HG02759 (cell line): ENCODE data around the gene HTT.

Experiments used
- ATAC-seq: cut with Tn5 transposase; IDR thresholded peaks from one replicate; pipeline ENCODE4 v1.9.1; 2021; ENCODE audit warnings: mild to moderate bottlenecking, moderate library complexity; ENCODE audit not compliant: unreplicated experiment

Gene HTT

DNA sequence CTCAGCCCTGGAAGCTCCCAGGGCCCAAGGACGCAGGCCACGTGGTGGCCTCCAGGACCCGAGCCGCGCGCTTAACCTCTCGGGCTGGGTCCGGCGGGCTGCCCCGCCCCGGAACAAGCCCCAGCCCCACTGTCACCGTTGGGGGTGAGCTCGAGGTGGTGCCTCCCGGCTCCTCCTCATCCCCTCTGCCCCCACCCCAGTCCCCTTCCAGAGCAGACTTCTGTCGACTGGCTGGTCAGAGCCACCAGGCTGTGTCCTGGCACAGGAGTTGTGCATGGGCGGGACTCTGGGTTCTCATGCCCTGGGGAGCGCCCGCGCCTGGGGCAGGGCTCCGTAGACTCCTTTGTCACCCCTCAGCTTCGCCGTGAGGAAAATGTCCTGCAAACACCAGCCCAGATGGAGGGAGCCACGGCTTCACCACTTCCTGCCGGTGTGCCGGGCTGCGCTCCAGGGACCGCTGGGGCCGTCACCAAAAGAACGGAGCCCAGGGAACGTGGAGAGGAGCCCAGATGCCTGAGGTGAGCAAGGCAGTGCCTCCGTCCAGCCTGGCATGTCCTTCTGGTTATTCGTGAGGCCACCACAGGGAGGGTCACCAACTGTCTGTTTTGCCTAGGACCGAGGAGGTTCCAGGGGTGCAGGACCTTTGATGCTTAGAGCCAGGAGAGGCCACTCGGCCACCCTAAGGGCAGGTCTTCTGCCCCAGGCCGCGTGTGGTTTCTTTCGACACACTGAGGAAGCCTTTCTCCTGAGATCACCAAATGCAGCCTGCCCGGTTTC lies 211.3 kb downstream of the HTT start:
- ATAC-seq = peak; percentile 92

DNA sequence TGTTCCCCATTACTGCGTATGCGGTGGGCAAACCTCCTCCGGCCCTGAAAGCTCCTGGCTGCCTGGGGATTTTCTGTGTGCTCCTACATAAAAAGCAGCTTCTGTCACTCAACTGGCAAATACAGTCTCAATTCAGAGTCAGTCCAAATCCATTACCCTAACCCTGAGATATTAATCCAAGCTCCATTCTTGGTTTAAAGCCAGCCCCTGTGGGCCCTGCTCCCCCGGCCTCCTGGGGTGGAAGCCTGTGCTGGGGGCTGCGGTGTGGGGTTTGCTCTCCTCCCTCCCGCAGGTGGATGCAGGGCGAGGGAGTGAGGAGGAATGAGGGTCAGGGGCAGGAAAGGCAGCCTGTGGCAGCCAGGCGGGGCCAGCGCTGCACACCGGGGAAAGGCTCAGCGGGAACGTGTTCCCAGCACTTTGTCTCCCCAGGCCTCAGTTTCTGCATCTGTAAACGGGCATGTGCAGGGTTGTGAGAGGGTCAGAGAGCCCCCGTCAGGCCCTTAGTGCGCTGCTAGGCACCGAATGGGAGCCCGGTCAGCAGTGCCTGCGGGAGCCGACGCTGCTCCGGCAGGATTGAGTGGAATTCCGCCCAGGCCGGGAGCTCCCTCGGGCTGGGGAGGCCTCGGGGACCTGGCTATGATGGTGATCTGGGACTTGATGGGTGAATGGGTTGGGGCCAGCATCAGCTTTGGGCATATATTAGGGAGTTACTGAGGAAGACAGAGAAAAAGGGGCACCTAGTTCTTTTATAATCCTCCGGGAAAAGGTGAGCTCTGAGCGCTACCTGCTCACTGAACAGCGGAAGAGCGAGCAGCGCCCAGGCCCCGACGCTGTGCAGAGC lies 212.1 kb downstream of the HTT start:
- ATAC-seq = no peak

DNA sequence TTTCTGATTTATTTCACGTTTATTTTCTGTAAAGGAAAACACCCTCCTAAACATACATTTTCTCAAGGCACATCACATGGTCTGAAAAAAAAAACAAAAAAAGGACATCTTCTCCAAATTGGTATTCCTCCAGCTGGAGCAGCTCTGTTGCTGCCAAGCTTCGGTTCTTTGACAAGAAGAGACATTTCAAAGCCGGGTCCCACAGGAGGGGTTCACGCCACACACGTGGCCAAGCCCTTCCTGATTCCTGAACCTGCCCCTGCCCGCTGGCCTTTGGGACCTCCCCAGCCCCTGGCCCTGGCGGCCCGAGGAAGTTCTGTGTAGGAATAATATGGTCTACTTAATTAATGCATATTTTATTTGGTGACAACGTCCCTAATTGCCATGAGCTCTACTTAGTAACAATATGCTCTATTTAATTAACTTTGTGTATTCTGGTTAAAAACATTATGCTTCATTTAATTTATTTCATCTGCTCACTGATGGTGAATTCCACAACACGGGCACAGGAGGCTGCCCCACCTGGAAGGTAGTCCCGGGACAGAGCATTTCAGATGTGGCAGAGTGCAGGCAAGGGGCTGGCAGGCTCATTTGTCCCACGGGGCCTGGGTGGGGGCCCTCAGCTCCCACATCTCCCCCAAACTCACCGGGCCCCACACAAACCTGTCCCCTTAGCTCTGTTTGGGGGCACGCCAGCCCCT lies 212.9 kb downstream of the HTT start:
- ATAC-seq = no peak

DNA sequence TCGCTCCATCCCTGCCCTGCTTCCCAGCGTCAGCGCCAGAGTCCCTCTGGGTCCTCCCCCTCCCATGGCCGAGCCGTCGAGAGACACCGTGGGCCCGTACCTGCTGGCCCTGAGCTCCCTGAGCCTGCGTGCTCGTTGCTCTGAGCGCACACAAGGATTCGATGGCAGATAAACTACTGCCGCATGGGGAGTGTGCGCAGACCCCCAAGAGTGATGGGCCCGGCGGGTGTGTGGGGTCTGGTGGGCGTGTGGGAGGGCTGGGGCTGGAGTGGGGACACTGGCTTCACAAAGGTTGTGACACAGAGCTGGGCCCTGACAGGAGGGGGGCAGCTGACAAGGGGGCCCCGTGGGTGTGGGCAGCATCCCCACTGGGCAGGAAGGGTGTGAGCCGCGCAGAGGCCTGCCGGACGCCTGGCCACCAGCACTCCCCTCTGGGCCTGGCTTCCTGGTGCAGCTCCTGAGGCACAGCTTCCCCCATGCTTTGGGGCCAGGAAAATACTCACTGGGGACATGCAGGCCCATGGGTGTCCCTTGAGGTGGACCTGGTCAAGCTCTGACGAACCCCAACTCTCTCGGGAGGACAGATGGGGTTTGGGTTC lies 213.6 kb downstream of the HTT start:
- no peak for ATAC-seq

DNA sequence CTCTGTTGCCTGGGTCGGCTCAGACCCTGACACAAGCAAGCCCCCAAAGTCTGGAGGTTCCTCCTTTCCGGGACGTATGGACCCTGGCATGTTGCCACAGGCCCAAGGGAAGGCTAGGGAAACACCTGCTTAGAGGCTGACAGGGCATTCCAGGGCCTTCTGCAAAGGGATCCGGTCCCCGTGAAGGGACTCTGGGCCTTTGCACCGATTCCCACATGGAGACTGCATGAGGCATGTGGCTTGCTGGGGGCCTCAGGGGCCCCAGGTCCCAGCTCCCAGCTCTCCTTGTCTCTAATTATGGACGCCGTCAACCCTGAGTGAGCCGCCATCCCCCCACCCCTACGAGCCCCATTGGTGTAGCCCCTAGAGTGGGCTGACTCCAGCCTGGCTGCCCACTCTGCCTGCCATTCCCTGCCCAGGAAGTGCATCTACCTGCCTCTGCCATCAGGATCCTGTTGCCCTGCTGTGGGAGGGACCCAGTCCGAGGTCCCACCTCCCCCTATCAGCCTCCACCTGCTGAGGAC lies 214.2 kb downstream of the HTT start:
- ATAC-seq = no peak

DNA sequence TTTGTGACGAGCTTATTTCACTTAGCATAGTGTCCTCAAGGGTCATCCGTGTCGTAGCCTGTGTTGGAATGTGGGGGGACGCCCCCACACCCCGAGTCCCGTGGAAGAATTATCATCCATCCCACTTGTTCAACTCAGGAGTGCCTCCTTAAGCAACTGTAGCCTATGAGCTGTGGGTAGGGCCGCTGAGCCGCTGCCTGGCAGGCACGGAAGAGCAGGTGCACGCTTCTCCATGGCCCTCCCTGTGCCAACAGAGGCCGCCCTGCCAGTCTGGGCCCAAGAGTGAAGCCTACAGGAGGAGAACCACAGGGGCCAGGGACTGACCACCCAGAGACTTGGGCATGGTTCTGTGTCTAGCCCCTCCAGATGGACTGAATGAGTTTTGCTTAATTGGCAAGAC lies 216.0 kb downstream of the HTT start:
- ATAC-seq = no peak

DNA sequence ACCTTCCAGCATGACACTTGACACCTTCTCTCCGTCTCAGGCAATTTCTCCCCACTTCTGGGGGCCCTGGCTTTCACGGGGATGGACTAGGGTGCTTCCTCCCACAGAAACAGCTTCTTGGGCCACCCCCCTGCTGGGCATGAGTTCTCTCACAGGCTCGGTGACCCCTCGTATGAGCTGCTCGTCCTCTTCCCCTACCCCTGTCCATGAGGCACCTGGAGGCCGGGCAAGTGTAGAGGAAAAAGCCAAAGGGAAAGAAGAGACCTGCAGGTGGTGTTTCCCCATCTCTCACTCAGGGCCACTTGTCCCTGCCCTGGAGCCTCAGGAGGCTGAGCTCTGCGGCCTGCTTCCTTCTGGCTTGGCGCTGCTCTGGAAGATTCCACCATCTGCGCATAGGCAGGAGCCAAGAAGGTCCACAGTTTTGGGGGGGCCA lies 216.4 kb downstream of the HTT start:
- ATAC-seq = no peak

DNA sequence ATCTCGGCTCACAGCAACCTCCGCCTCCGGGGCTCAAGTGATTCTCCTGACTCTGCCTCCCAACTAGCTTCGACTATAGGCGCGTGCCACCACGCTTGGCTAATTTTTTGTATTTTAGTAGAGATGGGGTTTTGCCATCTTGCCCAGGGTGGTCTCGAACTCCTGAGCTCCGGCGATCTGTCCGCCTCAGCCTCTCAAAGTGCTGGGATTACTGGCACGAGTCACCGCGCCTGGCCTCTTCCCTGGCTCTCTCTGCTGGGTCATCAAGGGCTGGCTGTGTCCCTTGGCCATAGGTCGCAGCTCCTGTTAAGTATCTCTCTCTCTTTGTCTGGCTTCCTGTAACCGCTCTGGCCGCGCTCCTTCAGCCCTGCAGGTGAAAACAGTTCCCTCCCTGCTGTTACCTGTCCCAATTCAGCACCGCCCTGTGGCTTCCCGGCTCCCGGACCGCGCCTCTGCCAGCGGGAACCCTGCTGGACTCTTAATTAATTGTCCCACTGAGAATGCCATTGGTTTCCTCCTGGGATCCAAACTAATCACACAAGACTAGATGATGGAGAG lies 217.0 kb downstream of the HTT start:
- ATAC-seq = no peak

DNA sequence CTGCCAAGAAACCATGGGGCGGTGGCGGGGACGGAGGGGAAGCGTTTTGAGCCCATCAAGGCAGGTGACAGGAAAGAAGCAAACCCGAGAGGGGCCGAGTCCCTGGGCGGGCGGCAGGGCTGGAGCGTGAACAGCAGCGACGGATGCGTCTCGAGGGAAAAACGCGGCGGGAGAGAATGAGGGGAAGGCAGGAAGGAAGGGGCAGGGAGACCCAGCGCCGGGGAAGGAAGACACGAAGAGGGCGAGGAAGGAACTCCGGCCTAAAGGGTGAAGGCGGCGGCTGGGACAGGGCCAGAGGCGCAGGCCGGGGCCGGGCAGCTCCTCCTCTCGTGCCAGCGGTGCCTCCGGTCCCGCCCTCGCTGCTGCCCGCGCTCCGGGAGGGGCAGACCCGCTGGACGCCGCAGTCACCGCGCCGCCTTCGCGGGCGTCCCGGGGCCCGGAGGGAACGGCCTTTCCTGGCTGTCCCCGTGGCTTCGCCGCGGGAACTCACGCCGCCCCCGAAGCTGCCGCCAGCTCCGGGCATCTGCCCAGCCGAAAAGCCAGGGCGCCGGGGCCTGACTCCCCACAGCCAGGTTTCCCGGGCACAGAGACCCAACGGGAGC lies 217.6 kb downstream of the HTT start:
- peak; percentile 27 for ATAC-seq

DNA sequence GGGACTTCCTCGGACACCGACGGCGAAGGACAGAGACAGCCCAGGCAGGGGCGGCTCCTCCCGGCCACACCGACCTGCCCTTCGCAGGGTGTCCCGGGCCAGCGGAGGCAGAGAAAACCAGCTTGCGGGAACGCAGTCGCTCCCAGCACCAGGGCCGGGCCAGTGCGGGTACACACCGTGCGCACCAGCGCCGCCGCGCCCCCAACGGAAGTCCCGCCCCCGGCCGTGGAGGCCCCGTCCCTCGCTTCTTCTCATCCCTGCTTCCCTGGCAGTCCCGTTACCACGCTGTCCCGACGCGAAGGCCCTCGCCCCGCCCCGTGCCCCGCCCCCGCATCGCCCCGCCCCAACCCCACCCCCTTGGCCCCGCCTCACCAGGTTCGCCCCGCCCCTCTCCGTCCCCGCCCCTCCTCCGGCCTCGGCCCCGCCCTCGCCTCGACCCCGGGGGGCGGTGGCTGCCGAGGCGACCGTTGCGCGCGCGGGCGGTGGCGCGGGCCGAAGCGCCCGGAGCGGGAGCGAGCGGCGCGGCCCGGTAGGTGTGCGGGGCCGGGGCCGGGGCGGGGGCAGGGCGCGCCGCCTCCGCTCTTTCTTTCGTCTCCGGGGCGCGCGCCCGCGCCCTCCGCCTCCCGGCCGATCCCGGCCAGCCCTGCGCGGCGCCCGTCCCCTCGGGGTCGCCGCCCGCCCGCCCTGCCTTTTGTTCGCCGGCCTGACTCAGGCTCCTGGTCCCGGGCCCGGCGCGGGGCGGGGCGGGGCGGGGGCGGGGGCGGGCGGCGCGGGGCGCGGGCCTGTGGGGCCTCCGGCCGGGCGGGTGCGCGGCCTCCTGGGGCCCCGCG lies 218.3 kb downstream of the HTT start, which contains the start of gene RGS12:
TSS of gene RGS12 (plus strand) at position 451 of the 830 bp plus-strand sequence. CDS start 23,150 bp downstream, outside the sequence.
- peak; percentile 92 for ATAC-seq
